ENCODE measurements around the gene PELO. TPM values are rescaled to one million over a fixed set of nuclear protein-coding genes. Genes with fewer than 3 reads are reported as not detected.
"Not testable (repeated sequence)": the region's sequence is repeated elsewhere in the genome, so short reads cannot be mapped to it uniquely, and the experiment has no call there.

Gene PELO
- total RNA-seq, 3 donors from 2014 or later, result 14.9 to 59.4 (median 17.9) TPM

DNA sequence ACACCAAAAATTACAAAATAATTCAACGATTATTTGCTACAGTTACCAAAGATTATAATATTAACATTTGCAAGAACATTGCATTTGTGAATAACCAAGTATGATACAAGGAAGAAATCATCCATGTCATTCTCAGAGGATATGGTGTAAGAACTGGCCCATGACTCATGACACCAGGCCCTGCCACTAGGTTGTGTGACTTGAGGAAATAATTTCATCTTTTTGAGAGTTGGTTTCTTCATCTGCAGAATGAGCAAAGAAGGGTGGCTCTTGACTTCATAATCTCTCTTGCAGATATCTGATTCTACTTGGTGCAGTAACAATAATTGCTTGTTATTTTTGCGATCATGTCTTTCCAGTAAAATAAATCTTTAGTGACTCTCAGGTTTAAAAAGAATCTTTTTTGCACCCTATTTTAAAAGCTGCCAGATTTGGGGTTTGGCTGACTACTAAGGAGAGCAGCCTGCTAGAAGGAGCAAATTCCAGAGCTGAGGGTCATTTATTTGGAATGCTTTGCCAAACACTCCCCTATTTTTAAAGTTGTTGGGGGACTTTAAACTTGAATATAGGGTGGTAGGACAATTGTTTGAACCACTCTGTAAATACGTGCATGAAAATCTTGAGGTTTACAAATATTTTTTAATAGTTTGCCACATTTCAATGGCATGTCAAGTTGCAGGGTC lies 23.5 kb downstream of the PELO start:
- intact Hi-C loops (cut with DNase I, micrococcal nuclease), result no loop called here
- no peaks in the 10 kb centered on the region for H3K4me1 ChIP-seq (ENCODE audit: low read depth)

GRCh38 chr5:52814352-52815148 lies 26.8 kb downstream of the PELO start:
- Histone ChIP-seq H3K4me3 (no peak overlapping the region), H3K9me3 (no peaks in the 10 kb centered on the region), H3K4me1 (ENCODE audit: low read depth) (peaks cover 5% of the 10 kb centered on the region), H3K36me3 (ENCODE audit: low read depth) (no peaks in the 10 kb centered on the region)
- intact Hi-C loops (cut with DNase I, micrococcal nuclease), result no loop called here
- no peak for TF ChIP-seq CTCF (IDR thresholded peaks at IDR 0.05)
- DNase-seq (no peak), ATAC-seq (no peak)

More for the DNA sequence above, 23.5 kb downstream of the PELO start:
- H3K4me3 ChIP-seq, result no peak overlapping the region
- no peaks in the 10 kb centered on the region for H3K36me3 ChIP-seq (ENCODE audit: low read depth)
- DNase-seq, result no peak
- no peaks in the 10 kb centered on the region for H3K9me3 ChIP-seq
- peak; percentile 73 for ATAC-seq
- no peak for TF ChIP-seq CTCF (IDR thresholded peaks at IDR 0.05)

DNA sequence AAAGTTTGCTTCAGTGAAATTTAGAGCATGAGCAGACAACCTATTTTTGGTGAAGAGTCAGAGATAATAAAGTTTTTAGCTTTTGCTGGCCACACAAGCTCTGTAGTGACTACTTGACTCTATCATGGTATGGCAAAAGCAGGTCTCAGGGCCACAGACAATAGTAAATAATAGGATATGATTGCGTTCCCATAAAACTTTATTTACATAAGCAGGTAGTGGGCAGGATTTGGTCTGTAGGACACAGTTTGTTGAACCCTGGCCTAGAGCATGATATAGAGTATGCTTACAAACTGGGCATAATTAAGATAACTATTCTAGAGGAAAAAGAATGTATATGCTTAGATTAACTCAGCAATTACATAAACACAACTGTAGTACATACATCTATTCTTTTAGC lies 30.1 kb downstream of the PELO start:
- intact Hi-C loops (cut with DNase I, micrococcal nuclease), result no loop called here
- H3K36me3 ChIP-seq (ENCODE audit: low read depth), result no peaks in the 10 kb centered on the region
- TF ChIP-seq CTCF (IDR thresholded peaks at IDR 0.05), result no peak
- no peaks in the 10 kb centered on the region for H3K9me3 ChIP-seq
- no peak overlapping the region for H3K4me3 ChIP-seq
- DNase-seq, result no peak
- peaks cover 5% of the 10 kb centered on the region for H3K4me1 ChIP-seq (ENCODE audit: low read depth)
- ATAC-seq, result no peak

DNA sequence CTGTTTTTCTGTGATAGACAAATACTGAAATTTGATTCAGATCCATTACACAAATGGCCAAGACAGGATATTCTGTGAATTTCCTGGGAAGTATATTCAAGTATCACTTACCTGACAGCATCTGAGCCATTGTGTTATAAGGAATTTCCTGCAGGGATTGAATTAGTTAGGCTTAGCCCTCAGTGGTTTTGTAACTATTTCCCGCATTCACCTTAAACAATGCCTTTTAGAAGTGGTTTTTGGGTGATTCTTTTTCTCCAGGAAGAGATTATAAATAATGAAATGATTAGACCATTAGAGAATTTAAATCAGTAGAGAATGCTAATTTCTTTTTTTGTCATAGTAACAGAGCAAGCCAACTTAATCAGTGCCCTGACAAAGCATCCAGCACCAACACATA lies 30.6 kb downstream of the PELO start:
- Histone ChIP-seq H3K4me3 (no peak overlapping the region), H3K36me3 (ENCODE audit: low read depth) (no peaks in the 10 kb centered on the region), H3K4me1 (ENCODE audit: low read depth) (peaks cover 5% of the 10 kb centered on the region), H3K9me3 (no peaks in the 10 kb centered on the region)
- TF ChIP-seq CTCF (IDR thresholded peaks at IDR 0.05), result no peak
- DNase-seq (no peak), ATAC-seq (no peak)
- intact Hi-C loops (cut with DNase I, micrococcal nuclease), result no loop called here

DNA sequence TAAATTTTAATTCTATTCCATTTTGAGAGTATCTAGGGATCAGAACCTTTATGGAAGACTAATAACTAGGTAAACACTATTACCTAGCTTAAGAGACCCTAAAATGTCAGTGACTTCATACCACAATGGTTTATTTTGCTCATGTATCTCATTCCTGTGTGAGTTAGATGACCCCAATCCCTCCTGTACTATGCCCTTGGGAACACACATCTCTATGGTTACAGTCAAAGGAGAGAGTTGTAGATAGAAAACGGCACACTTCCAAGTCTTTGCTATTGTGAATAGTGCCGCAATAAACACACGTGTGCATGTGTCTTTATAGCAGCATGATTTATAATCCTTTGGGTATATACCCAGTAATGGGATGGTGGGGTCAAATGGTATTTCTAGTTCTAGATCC lies 31.1 kb downstream of the PELO start:
- H3K36me3 ChIP-seq (ENCODE audit: low read depth); H3K4me1 ChIP-seq (ENCODE audit: low read depth); intact Hi-C loops (cut with DNase I, micrococcal nuclease); DNase-seq; H3K4me3 ChIP-seq; ATAC-seq; H3K9me3 ChIP-seq: not testable (repeated sequence)

GRCh38 chr5:52821901-52822300 lies 34.2 kb downstream of the PELO start:
- Histone ChIP-seq H3K4me1 (ENCODE audit: low read depth) (peaks cover 5% of the 10 kb centered on the region), H3K4me3 (no peak overlapping the region), H3K9me3 (no peaks in the 10 kb centered on the region), H3K36me3 (ENCODE audit: low read depth) (no peaks in the 10 kb centered on the region)
- no peak for TF ChIP-seq CTCF (IDR thresholded peaks at IDR 0.05)
- DNase-seq (no peak), ATAC-seq (no peak)
- intact Hi-C loops (cut with DNase I, micrococcal nuclease), result no loop called here
